LNCAP (cell line): ENCODE measurements around the gene TXNL1.

Experiments
- TF ChIP-seq, protein P1 (sequence below): fragments of 450-650 bp; IDR thresholded peaks from 2 replicates; pipeline ENCODE4 v1.5.1; 2017; ENCODE audit warnings: mild to moderate bottlenecking

Gene TXNL1

DNA sequence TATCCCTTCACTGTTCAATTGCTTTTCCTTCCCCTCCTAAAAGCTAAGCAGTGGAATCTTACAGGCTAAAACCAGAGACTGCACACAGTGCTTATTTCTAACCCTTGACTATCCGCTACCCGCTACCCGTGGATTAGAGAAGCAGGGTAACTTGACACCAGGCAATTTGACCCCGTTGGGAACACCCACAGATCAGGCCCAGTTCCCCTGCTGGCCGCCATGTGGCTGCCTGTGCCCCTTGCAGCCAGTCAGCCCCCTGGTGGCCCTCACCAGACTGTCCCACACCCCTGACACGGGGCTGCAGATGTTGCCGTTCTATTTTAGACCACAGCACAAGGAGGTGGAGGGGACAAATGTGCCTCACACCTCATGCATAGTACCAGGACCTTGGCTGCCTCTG is 74.8 kb downstream of the TXNL1 start:
- TF ChIP-seq, protein P1, sequence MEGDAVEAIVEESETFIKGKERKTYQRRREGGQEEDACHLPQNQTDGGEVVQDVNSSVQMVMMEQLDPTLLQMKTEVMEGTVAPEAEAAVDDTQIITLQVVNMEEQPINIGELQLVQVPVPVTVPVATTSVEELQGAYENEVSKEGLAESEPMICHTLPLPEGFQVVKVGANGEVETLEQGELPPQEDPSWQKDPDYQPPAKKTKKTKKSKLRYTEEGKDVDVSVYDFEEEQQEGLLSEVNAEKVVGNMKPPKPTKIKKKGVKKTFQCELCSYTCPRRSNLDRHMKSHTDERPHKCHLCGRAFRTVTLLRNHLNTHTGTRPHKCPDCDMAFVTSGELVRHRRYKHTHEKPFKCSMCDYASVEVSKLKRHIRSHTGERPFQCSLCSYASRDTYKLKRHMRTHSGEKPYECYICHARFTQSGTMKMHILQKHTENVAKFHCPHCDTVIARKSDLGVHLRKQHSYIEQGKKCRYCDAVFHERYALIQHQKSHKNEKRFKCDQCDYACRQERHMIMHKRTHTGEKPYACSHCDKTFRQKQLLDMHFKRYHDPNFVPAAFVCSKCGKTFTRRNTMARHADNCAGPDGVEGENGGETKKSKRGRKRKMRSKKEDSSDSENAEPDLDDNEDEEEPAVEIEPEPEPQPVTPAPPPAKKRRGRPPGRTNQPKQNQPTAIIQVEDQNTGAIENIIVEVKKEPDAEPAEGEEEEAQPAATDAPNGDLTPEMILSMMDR = no peak

DNA sequence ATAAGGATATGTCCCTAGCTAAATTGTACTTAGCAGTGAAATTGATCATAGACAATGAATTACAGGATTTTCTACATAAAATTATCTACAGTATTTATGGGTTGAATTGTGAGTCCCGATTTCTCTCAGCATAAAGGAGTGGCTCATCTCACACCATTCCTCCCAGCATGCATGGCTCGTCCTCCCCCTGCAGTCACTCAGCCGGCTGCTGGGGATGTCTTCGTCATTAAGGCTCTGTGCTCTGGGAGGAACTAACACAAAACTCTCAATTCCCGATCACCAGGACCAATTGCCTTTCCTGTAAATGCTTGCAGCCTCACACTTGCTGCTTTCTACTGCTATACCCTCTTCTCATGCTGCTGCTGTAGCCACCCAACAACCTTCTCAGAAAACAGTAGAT is 75.9 kb downstream of the TXNL1 start:
- TF ChIP-seq, protein P1 = no peak

DNA sequence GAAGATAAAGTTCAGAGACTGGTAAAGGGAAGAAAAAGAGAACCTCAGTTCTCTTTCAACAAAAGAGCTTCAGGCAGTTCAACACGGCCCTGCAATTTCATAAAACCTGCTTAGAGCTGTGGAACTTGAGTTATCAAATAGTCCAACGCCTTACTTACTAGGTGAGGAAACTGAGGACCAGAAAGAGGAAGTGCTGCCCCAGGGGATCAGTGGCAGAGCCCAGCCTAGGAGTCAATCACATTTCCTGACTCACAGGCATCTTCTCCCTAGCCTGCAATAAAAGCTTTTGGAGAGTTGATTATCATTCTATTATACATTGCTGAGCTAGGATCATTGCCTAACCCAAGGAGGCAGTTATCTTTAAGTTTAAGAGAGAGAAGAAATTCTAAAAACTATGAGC is 77.4 kb downstream of the TXNL1 start:
- TF ChIP-seq, protein P1 = no peak

- TF ChIP-seq, protein P1 = no peak
Observed at GRCh38 chr18:56559044-56559443, 79.3 kb downstream of the TXNL1 start.

DNA sequence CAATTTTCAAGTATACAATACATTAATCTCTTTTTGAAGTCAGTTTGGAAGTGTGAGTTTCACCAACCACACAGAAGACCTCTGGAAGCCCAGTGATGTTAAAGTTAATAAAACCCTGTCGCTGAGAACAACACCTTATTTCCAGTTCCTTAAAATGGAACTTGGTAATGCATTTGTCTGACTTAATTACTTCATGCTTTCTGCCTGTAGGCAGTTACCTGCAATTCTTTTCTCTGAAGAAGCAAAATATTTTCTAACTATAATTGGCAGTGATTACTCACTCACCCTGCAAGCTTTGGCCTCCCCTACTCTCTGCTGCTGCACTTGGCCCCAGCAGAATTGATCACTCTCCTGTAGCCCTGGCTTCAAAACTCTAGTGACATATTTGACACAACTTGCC is 81.5 kb downstream of the TXNL1 start:
- TF ChIP-seq, protein P1 = no peak

- TF ChIP-seq, protein P1 = no peak
Observed at GRCh38 chr18:56550121-56550520, 88.3 kb downstream of the TXNL1 start.
